GM19023 (cell line): ENCODE measurements around the gene EIF4B.
"Not testable (repeated sequence)": the region's sequence is repeated elsewhere in the genome, so short reads cannot be mapped to it uniquely, and the experiment has no call there.

Source experiments
- ATAC-seq: cut with Tn5 transposase; IDR thresholded peaks from one replicate; pipeline ENCODE4 v1.9.1; 2021; ENCODE audit warnings: mild to moderate bottlenecking, moderate library complexity; ENCODE audit not compliant: unreplicated experiment

Gene EIF4B, protein sequence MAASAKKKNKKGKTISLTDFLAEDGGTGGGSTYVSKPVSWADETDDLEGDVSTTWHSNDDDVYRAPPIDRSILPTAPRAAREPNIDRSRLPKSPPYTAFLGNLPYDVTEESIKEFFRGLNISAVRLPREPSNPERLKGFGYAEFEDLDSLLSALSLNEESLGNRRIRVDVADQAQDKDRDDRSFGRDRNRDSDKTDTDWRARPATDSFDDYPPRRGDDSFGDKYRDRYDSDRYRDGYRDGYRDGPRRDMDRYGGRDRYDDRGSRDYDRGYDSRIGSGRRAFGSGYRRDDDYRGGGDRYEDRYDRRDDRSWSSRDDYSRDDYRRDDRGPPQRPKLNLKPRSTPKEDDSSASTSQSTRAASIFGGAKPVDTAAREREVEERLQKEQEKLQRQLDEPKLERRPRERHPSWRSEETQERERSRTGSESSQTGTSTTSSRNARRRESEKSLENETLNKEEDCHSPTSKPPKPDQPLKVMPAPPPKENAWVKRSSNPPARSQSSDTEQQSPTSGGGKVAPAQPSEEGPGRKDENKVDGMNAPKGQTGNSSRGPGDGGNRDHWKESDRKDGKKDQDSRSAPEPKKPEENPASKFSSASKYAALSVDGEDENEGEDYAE

DNA sequence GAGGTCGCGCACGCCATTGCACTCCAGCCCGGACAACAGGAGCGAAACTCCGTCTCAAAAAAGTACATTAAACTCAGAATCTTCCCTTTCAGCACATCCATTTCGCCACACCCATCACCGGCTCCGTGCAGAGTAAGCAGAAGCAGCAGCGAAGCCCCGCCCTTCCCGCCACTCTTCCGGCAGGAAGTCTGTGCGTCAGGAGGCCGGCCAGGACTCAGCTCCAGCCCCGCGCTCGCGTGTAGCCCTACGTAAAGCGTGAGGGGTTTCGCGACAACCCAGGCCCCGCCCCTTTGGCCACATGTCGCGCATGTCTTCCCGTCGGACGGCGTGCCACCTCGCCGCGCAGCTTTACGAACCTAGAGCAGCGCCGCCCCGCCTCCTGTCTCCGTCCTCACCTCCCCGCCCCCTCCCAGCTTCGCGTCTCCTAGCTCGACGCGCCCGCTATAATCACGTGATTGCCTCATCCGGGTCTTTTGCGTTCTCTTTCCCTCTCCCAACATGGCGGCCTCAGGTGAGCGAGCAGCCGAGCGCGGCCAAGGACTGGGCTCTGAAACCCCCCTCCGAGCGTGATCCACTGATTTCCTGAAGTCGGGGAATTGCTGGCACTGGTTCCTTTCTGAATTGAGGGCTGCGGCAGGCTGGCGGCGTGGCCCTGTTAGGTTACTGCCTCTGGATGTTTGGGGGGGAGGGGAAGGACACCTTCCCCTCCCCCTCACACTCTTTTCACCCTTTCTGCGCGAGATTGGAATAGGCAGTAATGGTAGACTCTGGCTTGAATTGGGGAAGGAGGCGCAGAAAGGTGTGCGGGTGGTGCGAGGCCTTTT, at the start of gene EIF4B:
TSS of gene EIF4B (plus strand) at position 471 of the 824 bp plus-strand sequence. CDS start at position 499, 28 bp downstream.
- ATAC-seq, result peak; percentile 89

DNA sequence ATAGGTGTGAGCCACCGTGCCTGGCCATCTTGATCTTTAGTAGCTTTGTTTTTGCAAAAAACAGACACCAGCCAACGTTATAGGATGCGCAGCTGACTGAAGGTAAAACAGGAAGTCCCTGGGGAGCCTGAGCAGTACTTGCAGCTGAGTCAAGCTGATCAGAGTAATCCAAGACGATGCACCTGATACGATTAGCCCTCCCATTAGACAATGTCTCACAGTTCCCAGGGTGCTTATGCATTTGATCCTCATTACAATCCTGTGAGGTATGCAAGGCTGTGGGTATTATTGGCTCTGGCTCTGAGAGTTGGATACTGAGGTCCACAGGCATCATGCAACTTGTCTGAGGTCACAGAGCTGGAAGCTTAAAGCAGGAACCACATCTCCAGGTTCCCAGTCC, 49.3 kb upstream of the EIF4B start:
- no peak for ATAC-seq

DNA sequence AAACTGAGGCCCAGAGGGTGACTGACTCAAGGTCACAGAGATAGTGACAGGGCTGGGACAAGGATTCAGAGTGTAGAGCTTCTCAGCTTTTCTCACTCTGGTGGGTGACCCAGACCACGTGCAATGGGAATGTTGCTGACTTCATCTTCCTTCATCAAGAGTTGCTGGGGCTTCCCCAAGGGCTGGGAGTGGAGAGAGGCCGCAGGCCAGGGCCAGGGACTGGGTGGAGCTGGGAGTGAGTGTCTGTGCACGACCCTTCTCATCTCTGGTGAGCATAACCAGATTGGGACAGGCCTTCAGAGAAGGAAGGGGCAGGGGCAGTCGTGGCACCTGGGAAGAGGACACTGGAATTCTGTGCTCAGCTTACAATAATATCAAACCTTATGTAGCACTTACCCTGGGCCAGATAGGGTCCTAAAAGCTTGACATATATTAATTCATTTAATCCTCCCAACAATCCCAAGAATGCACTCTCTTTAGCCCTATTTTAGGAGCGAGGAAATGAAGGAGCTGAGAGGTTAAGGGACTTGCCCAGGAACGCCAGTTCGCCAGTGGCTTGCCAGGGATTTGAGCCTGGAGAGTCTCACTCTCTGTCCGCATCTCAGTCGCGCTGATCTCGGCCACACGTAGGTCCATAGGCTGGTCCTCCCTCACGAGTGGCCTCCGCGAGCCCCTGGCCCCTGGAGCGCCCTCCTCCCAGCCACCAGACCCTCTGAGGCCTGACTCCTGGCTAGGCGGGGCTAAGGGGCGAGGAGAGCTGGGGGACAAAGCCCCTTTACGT, 41.5 kb upstream of the EIF4B start:
- ATAC-seq, result no peak

DNA sequence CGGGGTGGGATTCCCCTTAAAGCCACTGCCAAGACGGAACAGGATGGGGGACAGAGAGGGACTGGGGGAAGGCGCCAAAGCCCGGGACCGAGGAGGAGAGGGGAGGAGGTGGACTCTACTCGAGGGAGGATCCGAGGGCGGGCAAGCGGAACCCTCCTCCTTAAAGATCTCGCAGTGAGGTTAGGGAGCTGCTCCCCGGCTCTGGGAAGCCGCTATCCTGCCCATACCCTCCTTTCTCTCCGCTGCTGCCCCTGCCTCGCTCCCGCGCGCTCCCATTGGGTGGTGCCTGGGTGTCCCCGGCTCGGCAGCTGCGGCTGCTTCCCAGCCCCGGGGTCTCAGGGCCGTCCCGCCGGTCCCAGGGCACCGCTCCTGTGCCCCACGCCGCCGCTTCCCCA, 40.9 kb upstream of the EIF4B start:
- no peak for ATAC-seq

DNA sequence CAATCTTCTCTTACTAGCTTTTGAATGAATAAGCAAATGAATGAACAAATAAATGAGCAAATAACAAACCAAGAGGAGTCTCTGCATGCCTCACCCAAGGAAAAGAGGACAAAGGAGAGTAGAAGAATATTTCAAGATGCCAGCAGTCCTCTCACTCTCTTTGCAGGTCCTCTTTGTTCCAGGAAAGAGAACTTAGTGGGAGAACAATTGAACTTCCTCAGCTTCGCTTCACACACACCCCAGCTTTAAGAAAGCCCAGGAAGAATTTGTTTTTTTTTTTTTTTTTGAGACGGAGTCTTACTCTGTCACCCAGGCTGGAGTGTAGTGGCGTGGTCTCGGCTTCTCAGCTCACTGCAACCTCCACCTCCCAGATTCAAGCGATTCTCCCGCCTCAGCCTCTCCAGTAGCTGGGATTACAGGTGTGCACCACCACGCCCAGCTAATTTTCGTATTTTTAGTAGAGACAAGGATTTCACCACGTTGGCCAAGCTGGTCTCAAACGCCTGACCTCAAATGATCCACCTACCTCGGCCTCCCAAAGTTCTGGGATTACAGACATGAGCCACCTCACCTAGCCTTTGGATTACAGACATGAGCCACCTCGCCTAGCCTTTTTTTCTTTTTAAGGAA, 37.0 kb upstream of the EIF4B start:
- ATAC-seq, result no peak

DNA sequence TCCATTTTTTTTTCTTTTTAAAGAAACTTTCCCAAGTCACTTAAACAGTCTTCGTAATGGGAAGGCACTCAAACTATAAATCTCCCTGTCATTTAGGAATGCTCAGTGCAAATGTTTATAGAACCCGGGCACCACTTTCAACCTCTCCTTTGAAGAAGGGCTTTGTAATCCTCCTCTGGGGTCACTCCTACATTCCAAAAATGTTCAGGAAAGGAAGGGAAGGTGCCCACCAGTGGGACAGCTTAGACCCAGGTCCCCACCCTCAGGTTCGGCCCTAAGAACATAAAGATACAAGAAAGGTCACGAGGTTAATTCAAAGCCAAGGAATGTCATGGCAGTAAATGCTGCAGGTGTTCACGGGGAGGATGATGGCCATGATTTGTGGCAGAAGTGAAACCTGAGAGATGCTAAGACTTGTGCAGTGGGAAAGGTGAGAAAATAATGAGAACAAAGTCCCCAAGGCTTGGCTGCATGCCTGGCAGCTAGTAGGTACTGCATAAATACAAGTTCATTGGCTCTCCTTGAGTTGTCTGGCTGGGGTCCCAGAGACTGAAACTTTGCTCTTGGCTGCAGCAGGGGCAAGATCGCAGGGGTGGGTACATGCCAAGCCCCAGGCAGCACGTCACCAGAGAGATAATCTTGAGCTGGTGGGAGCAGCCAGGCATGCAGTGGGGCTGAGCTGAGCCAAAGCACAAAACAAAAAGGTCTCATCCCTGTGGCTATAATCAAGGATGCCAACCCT, 36.3 kb upstream of the EIF4B start:
- ATAC-seq, result no peak

DNA sequence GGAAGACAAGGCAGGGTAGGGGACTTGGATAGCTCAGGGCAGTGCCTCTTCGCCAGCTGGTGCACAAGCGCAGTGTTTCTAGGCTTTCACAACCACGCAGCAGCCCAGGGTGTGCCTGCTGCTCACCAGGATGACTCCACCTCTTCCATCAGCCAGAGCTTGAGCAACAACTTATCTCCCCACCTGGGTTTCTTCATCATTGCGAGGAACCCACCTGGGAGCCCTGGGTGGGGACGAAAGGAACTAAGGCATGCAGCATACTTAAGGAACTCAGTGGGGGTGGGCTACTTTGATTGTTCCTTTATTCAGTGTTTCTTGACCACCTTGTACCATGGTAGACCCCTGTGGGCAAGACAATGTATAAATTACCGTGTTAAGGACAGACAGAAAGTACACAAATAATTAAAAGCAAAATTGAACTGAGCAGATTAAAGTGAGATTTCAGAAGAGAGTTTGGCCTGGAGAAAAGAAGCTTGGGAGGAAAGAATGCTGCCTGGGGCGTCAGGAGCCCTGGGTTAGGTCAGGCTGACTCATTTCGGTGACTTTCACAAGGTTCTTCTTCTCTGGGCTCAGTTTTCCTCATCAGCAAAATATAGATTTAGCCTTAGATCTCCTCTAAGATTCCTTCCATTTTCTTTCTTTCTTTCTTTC, 34.5 kb upstream of the EIF4B start:
- ATAC-seq, result no peak

DNA sequence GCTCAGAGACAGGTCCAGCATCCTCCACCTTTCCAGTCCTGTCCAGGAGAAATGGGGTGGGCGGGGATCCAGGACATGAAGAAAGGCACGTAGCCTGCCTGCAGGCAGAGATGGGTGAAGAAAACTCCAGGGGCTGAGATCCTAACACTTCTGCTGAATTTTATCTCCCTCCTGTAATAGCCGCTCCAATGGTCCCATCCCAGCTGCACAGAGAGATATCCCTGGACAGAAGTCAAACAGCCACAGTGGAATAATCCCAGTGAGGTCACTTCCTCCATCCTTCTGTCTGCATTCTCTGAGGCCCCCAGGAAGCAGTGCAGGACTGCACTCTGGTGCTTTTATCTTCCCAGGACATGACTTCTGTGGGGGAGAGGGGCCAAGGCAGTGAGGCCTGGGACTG, 31.1 kb upstream of the EIF4B start:
- no peak for ATAC-seq

DNA sequence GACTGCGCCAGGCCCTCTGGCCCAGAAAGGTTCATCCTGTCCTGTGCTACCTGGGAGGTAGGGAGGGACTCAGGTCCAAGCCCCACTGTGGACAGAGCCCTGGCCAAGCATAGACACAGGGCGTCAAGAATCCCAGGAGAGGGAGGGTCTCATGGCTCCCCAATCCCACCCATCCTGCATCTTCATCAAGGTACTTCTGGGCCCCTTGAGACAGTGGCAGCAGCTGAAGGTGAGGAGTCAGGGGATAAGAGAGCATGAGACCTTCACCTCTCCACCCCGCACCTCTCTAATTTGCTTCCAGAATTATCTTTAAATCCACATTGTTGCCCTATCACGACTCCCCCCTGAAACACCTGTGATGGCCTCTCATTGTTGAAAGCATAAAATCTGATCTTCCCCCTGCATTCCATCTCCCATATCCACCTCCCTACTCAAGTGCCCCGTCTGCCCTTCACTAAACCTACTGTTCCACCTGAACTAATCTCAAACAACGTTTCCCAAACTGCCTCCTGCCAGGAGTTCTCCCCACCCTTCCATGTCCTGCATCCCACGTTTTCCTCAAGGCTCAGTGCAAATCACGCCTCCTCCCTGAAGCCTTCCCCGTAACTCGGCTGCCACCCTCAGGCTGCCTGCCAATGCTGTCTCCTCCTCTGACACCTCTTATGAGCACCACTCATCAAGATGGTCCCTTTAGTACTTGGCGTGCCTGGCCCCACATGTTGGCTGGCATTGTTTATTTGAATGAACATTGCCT, 30.3 kb upstream of the EIF4B start:
- no peak for ATAC-seq

DNA sequence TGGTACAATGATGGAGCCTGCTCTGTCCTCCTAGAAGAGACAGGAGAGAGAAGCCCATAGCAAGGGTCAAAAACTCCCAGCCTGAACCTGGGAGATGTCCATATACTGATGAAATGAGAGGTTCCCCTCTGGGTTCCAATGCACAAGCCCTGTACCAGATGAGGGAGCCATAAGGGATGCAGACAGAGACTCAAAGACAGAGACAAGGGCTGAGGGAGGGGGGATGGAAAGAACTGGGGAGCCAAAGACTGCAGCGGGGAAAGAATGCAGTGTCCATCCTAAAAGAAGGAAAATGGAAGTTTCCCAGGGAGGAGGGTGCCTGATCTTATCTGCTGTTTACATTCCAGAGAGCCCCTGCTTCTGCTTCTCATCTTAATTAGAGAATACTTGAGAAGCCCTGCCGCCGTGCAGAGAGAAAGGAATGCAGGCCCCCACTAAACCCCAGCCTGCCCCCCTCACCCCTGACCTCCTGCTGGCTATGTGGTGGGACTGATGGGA, 29.6 kb upstream of the EIF4B start:
- no peak for ATAC-seq

DNA sequence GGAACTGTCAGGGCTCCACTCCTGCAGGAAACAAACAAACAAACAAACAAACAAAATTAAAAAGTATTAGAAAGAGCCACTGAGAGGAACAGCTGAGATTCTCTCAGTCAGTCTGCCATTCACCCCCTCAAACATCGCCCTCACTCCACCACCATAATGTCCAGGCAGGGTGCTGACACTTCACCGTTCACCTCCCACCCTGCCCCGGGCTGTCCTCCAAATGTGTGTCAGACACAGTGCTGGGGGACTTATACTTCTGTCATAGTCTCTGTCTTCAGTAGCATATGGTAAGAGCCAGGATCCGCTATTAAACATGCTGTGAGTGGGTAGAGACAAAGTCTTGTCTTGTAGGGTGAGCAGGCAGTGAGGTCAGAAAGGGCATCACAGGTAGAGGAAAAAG, 29.1 kb upstream of the EIF4B start:
- no peak for ATAC-seq

DNA sequence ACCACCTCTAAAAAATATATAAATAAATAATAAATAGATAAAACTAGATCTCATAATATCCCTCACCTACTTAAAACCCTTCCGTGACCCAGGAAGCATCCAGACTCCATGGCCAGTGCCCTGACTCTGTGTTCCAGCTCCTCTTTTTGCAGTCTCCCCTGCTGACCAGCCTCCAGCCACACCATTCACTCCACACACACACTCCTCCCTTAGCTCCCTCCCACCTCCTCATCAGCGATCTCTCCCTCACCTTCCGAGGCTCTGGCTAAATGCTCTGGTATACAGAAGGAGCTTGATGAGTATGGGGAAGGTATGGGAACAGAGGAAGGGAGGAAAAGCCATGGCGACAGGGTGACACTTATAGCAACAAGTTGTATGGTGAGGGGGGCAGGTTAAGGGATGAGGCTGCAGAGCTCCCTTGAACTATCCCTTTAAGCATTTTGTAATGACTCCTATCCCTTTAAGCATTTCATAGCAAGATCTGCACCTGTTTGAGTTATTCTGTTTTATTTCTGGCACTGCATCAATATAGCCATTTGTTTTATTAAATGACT, 26.1 kb upstream of the EIF4B start:
- ATAC-seq, result no peak

DNA sequence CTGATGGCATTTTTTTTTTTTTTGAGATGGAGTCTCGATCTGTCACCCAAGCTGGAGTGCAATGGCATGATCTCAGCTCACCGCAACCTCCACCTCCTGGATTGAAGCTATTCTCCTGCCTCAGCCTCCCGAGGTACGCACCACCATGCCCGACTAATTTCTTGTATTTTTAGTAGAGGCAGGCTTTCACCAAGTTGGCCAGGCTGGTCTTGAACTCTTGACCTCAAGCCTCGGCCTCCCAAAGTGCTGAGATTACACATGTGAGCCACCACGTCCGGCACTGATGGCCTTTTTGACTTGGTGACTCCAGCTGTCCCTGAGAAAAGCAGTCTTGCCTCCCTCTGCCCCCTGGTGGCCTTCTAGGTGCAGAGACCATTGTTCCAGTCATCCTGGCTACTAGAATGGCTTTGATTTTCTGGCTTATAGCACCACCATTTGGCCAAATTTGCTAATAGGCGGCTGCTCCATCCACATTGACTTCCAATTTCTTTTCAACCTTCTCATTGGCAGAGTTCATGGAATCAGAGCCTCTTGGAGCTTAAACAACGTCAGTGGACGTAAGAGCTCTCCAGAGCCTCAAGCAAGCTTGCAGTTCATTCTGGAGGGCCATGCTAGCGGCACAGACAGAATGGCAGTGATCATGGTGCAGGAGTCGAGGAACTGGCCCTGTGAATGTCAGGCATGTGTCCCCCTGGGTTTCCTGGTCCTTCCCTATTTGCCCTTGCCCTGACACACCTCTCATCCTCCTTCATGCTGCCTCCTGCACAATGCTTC, 25.4 kb upstream of the EIF4B start:
- peak; percentile 62 for ATAC-seq

DNA sequence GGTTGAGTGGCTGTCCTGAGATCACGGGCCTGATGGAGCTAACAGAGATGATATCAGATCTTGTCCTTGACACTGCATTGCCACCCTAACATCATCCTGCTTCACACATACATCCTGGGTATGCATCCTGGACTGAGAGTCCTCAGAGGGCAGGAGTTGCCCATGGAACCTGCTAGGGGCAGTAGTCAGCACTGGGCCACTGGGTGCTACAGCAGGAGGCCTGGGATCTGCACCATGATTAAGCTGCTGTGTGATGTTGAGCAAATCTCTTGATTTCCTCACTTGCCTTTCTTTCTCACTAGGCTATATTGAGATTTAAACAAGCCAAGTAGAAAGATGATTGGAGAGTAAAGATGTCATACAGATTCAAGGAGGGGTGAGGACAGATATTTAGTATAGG, 22.1 kb upstream of the EIF4B start:
- no peak for ATAC-seq

DNA sequence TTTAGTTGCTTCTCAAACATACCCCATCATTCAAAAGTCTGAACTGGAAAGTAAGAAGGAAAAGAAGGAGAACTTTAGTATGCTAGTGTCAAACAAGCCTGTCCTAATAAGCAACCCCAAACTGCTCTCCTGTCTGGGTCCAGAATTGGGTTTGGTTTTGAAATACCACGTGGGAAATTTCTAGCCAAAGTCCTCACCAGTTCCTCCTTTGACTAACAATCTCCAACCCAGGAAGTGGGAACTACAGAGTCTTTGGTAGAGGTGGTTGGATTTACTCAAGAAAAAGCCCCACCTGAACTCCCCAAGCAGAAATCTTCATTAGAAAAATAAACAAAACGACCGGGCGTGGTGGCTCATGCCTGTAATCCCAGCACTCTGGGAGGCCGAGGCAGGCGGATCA, 17.4 kb upstream of the EIF4B start:
- ATAC-seq, result no peak

DNA sequence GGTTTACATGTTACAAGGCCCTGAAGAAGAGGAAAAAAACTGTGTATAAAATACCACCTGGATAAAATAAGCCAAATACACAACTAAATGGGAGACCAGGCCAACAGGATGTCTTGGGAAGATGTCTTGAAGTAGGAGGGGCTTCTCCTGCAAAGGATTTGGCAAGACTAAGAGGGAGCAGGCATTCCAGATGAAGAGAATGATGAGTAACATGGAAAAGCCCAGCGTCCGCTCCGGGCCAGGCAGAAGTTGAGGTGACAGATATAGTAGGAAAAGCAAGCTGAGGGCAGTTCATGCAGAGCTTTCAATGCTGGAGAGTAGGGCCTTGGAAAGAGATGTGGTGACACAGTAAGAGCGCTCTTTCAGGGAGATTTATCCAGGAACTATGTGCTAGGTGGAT, 16.1 kb upstream of the EIF4B start:
- no peak for ATAC-seq

DNA sequence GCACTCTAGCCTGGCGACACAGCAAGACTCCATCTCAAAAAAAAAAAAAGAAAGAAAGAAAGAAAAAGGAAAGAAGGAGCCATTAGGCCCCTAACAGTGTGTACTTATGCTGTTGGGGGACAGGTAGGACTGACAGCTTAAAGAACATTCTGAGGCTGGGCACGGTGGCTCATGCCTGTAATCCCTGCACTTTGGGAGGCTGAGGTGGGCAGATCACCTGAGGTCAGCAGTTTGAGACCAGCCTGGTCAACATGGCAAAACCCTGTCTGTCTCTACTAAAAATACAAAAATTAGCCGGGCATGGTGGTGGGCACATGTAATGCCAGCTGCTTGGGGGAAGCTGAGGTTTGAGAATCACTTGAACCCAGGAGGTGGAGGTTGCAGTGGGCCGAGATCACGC, 14.0 kb upstream of the EIF4B start:
- ATAC-seq, result not testable (repeated sequence)
